SHP77 (cell line): ENCODE data around the gene FNDC3B.

ENCODE experiments used
- DNase-seq, 2 experiments: peaks; one replicate each; lab custom pipeline; 2025; lab: John Stamatoyannopoulos, UW

FNDC3B gene

GRCh38 chr3:172449466-172450149 lies 410.2 kb downstream of the FNDC3B start:
- DNase-seq: no peak
